Stimulated activated naive CD8-positive, alpha-beta T cell treated with anti-CD3 and anti-CD28 coated beads, Interleukin-15, Interleukin-2, amounts not matched to agents 100 U/mL and 50 U/mL, for 24 hours (primary cell): ENCODE measurements around the gene PRKG1.

Experiments
- ATAC-seq: fragments of 150-1000 bp; cut with Tn5 transposase; one replicate; pipeline ENCODE4 v1.10.0; 2021
- DNase-seq: peaks from one replicate; pipeline ENCODE4 v3.0.0; 2021

PRKG1 gene

DNA sequence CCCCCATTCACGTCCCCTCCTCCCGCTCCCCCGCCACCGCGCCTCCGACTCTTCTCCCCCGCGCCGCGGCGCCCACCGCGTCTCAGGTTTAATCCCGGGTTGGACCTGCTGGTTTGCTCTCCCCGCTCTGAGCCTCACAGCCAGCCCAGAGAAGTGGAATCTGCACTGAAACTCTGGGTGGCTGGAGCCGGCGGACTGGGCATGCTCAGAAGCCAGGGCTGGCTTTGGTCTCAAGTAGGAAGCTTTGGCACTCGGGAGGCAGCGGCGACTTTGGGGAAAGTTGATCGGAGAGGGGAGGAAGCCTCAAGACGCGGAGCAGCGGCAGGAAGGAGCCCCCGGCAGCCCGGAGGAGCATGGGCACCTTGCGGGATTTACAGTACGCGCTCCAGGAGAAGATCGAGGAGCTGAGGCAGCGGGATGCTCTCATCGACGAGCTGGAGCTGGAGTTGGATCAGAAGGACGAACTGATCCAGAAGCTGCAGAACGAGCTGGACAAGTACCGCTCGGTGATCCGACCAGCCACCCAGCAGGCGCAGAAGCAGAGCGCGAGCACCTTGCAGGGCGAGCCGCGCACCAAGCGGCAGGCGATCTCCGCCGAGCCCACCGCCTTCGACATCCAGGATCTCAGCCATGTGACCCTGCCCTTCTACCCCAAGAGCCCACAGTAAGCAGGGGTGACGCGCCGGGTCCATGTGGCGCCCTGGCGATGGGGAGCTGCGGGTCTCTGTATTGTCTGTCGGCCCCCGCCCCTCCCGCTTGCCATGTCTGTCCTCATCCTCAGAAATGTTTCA is at the start of gene PRKG1:
TSS of gene PRKG1 (plus strand) at position 250 of the 791 bp plus-strand sequence.
- ATAC-seq, result no peak
- peak; percentile 8 for DNase-seq

- DNase-seq (no peak), ATAC-seq (no peak)
These were observed 45.9 kb upstream of the PRKG1 start for GRCh38 chr10:51028420-51028819.

DNA sequence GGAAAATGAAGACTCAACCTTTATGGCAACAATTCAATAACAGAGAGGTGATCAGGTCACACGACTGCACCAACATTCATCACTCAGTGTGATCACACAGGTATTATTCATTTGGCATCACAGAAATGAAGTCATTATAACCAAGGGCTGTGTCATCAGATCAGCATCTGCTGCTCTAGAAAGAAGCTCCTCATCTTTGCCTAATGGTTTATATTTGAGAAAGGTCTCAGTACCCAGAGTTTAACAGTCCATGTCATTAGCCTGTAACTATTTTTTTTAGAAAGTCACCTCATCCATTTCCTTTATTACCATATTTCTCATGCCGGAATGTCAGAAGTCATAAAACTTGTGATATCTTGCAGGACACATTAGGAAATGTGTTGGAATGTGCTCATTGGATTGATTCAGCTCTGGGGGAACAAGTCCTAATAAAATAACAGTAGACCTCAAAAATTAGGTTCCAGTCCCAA is 45.1 kb upstream of the PRKG1 start:
- DNase-seq, result no peak
- ATAC-seq, result no peak

GRCh38 chr10:51030480-51030879 is 43.8 kb upstream of the PRKG1 start:
- ATAC-seq, result no peak
- no peak for DNase-seq

DNA sequence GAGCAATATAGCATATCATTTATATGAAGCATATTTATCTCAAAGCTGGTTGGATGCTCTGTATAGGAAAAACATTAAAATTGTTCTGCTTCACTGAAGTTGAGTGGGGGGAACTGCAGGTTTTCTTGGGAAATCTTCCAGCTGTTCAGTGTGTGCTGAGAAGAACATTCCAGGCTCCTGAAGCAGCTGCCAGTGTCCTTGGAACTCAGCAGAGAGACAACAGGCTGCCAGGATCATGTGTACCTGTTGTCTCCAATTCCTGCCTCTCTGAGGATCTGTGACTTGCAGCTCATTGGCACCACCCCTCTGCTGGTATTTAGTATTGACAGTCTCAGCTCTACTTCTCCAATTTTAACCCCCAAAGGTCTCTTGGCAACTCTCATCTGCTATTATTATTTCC is 42.3 kb upstream of the PRKG1 start:
- ATAC-seq, result no peak
- no peak for DNase-seq

DNA sequence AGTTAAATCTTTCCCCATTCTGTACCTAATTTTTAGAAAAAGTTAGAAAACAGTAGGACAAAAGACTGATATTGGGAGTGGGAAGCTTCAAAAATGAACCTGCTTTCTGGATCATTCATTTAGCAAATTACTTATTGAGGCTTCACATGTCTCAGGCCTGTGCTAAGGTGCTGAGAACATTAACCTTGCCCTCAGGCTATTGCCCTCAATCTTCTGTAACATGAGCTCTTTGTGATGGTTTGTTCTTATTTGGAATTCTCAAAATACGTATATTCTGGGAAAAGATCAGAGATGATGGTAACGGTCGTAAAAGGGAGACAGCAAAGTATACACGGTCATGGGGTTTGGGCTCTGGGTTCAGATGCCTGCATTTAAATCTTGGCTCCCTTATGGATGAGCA is 39.5 kb upstream of the PRKG1 start:
- ATAC-seq, result no peak

GRCh38 chr10:51035344-51035743 is 38.9 kb upstream of the PRKG1 start:
- ATAC-seq (no peak), DNase-seq (no peak)

More for the DNA sequence above, 39.5 kb upstream of the PRKG1 start:
- no peak for DNase-seq

DNA sequence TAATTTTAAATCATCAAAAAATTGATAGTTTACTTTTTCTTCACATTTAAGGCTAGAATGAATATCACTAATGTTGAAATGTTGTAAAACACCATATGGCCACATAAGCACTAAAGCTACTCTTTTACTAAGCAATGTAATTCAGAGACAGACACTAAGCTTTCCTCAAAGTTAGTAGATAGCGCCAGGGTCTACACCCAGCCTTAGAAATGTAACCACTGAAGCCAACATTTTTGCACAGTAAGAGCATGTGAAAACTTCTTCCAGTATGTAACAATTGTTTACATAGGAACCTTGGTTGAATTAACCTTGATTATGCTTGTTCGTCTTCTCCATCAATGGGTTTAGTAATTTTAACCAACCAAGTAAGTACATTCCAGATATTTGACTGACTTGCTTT is 28.4 kb upstream of the PRKG1 start:
- DNase-seq (no peak), ATAC-seq (no peak)

- DNase-seq (no peak), ATAC-seq (no peak)
These were observed 27.6 kb upstream of the PRKG1 start for GRCh38 chr10:51046654-51047053.

DNA sequence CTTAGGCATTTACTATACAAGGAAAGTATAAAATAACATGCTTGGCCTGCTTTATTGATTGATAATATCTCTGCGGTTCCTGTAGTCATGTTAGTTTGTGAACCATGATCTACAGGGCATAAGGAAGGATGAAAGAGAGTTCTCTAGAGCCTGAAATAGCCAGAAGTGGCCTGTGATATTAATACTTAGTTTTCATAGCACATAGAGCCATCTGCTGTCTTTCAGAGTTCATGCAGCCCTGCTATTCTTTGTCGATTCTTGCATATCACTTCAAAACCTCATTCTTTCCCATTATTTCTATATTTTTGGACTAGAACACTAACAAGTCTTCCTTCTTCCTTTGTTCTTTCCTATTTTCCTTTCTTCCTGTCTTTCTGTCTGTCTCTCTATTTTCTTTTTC is 26.4 kb upstream of the PRKG1 start:
- no peak for ATAC-seq
- DNase-seq, result no peak

DNA sequence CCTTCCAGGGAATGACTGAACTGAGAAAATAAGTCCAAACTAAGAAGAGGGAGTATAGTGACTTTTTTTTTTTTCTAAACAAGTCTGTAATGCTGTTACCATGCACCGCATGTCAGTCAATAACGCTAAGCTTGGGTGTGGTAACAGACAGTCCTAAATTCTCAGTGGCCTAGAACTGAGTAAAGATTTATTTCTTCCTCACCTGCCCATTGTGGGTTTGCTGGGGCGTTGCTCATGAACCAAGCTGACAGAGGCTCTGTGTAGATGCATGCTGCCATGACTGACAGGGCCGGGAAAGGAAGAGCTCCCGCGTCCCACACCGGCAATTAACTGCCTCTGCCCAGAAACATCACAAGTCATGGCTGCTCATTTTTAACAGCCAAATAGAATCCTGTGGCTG is 25.5 kb upstream of the PRKG1 start:
- DNase-seq (no peak), ATAC-seq (no peak)

DNA sequence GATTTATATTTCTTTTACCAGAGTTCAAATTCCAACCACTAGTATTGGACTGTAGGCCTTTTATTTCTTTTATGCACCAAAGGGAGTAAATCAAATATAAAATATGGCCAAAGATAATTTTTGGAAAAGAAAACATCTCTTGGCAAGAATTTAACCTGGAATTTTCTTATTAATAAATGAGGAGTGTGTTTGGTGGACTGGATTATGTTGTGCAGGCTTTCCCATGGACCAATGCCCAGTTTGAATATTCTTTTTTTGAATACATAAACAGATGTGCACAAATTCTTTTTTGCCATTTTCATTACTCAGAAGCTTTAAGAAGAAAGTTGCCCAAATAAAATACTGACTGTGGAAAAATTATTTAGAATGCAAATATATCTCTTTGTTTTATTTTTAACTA is 22.1 kb upstream of the PRKG1 start:
- DNase-seq, result no peak
- no peak for ATAC-seq

GRCh38 chr10:51057925-51058324 is 16.4 kb upstream of the PRKG1 start:
- ATAC-seq, result no peak

DNA sequence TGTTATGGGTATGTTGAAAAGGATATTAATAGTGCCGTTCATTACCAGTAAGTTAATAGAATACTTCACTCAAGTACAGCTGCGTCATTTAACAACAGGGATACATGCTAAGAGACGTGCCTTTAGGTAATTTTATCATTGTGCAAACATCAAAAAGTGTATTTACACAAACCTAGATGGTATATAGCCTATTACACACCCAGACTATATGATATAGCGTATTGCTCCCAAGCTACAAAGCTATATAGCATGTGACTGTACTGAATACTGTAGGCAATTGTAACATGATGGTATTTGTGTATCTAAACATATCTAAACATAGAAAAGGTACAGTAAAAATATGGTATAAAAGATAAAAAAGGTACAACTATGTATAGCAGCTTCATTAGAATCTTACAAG is 11.1 kb upstream of the PRKG1 start:
- ATAC-seq (no peak), DNase-seq (no peak)

More at GRCh38 chr10:51057925-51058324, 16.4 kb upstream of the PRKG1 start:
- DNase-seq, result no peak

DNA sequence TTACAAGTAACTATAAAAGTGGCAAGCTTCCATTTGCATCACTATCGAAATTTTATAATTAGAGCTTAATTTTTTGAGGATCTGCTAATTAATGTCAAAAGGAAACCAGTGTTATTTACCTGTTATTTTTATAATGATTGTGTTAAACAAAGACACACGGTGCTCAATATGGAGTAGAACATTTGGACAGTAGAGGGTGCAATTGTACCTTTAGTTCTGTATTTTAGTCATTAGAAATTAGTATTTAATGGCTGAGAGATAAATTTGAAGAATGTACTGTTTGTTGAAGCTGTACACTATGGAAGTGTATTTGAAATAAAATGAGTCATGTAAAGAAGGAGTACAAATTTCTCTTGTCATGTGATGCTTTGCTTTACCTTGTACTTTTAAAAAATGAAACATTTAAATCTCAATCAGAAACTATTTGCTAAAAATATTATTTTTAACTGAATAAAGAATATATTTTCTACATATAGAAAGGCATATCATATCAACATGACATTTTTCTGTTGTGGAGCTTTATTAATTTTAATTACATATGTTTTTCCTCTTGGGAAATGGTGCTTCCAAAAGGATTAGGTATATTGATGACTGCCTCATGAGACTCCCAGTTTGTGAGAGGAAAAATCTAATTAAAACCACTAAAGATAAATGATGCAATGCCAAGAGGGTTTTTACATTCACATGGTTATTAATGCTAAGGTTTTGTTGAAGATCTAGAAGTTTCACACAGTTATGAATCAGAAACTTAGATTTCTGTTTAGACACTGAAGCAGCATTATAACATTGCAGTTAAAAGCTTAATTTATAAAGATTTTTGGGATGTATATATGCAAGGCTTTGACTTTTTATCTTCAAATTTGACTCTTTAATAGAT is 10.4 kb upstream of the PRKG1 start:
- ATAC-seq (no peak), DNase-seq (no peak)

- DNase-seq (no peak), ATAC-seq (no peak)
These were observed 8.1 kb upstream of the PRKG1 start for GRCh38 chr10:51066231-51066630.

DNA sequence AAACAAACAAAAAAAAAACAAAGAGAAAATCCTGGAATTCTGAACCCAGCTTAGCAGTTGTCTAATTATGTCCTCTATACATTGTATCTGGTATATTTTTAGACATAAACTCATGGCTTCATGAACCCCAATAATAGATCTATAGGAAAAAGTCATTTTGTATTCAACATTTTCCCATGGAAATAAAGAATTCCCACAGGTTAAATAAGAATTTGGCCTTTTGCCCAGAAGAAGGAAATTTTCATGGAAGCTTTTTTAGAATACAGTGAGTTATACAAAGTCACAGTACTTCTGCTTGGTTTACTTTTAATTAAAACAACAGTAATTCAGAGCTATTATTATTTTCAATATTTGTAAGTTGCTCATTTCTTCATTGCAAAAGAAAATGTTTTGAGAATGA is 2.1 kb upstream of the PRKG1 start:
- ATAC-seq, result no peak
- DNase-seq, result no peak

GRCh38 chr10:51072921-51073434 is 1.3 kb upstream of the PRKG1 start:
- ATAC-seq, result no peak
- DNase-seq, result no peak

- no peak for ATAC-seq
- peak; percentile 4 for DNase-seq
These were observed 642 bp upstream of the PRKG1 start for GRCh38 chr10:51073453-51074237.

DNA sequence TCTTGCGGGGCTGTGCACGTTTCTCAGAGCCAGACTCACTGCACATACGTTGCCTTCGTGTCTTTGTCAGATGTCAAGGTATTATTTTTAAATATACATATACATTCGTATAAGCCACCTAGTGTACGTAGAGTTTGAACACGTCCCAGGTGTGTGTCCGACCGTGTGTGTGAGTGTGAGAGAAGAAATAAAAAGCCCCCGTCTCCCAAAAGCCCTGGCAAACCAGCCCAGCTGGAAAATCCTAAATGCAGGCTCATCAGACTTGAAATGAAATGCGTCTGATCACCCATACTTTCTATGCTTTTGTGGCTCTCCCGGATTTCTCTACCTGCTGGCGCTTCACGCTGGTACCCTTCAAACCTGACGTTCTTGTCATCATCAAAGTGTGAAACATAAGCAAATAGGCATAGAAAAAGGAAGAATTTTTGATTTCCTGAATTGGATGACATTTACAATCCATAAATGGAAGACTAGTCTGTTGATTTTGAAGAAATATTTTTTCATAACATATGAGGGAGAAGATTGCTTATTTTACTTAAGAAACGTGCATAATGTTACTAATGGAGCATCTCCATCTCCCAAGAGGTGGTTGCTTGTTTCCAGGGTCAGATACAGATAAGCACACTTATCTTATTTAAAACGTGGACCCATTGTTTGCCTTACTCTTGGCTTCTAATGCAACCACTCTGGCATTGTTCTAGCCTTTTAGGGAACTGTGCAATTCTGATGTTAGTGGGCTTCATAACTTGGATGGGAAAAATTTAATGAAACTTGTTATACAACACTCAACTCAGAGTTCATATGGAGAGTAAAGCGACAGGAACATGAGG is 971 bp downstream of the PRKG1 start:
- ATAC-seq, result no peak
- no peak for DNase-seq

- DNase-seq, result no peak
- ATAC-seq, result no peak
These were observed 1.6 kb downstream of the PRKG1 start for GRCh38 chr10:51075873-51076229.
